H1 (cell line): ENCODE data around the gene SEC23IP. TPM values are rescaled to one million over a fixed set of nuclear protein-coding genes. Genes with fewer than 3 reads are reported as not detected.

Experiments used
- CTCF ChIA-PET: fragments of 300-600 bp; sonication (Branson Sonifier 250); formaldehyde crosslinking; loops from one replicate; lab custom pipeline; 2021; ENCODE audit not compliant: partially characterized antibody; lab: Charles Lee
- POLR2A ChIA-PET: fragments of 300-600 bp; sonication (Branson Sonifier 250); formaldehyde crosslinking; loops from one replicate; lab custom pipeline; 2021; ENCODE audit warnings: inconsistent platforms; ENCODE audit not compliant: partially characterized antibody; lab: Charles Lee
- DNase-seq, 2 experiments: peaks; one replicate each; pipeline versions ENCODE4 v3.0.0 to v3.0.0-alpha.2; 2010 to 2022; ENCODE audit warnings: low spot score in 2 of 2, low read depth in 1 of 2, mixed read lengths in 1 of 2
- FAIRE-seq: peaks from 2 replicates; lab custom pipeline; 2011; peaks lifted over from hg19 to GRCh38; lab: Jason Lieb, UNC
- H2AFZ ChIP-seq: 2 replicates; pipeline ENCODE4 v1.8.1; 2012; ENCODE audit warnings: low read length, inconsistent platforms
- H2AK5ac ChIP-seq: 2 replicates; pipeline ENCODE4 v1.6.1; 2013; ENCODE audit warnings: low read depth, low read length
- H2BK120ac ChIP-seq: replicated peaks from 2 replicates; pipeline ENCODE3; 2013; ENCODE audit warnings: low read depth, low read length, inconsistent platforms
- H2BK12ac ChIP-seq: 2 replicates; pipeline ENCODE4 v1.6.1; 2013; ENCODE audit warnings: low read depth, low read length
- H2BK15ac ChIP-seq: 2 replicates; pipeline ENCODE4 v1.6.1; 2013; ENCODE audit warnings: low read length
- H2BK20ac ChIP-seq: 2 replicates; pipeline ENCODE4 v1.6.1; 2013; ENCODE audit warnings: low read length
- H2BK5ac ChIP-seq: 2 replicates; pipeline ENCODE4 v1.6.1; 2013; ENCODE audit warnings: low read depth, low read length
- H3K14ac ChIP-seq: 2 replicates; pipeline ENCODE4 v1.6.1; 2013; ENCODE audit warnings: inconsistent platforms; ENCODE audit not compliant: insufficient read length
- H3K18ac ChIP-seq: 2 replicates; pipeline ENCODE4 v1.6.1; 2013; ENCODE audit warnings: low read length; ENCODE audit errors: extremely low read depth
- H3K23ac ChIP-seq: 2 replicates; pipeline ENCODE4 v1.6.1; 2013; ENCODE audit warnings: inconsistent platforms; ENCODE audit not compliant: insufficient read length
- H3K23me2 ChIP-seq: 2 replicates; pipeline ENCODE4 v1.6.1; 2013; ENCODE audit warnings: low read depth, low read length
- H3K27ac ChIP-seq: 2 replicates; pipeline ENCODE4 v1.6.1; 2011; ENCODE audit warnings: low read depth, low read length, inconsistent platforms
- H3K27me3 ChIP-seq, 4 experiments: replicated peaks in 1 of 4; 1 replicate in 1 of 4; 2 replicates in 3 of 4; pipeline versions ENCODE4 v1.6.1 to v1.8.1; 2011 to 2013; ENCODE audit warnings: low read length in 3 of 4, mild to moderate bottlenecking in 3 of 4, inconsistent platforms in 2 of 4, mixed read lengths in 2 of 4, moderate library complexity in 1 of 4; ENCODE audit not compliant: control insufficient read depth in 3 of 4, insufficient read depth in 3 of 4; ENCODE audit errors: extremely low read depth in 1 of 4
- H3K36me3 ChIP-seq, 4 experiments: 2 replicates each; pipeline versions ENCODE4 v1.6.1 to v1.8.1; 2011 to 2013; ENCODE audit warnings: mild to moderate bottlenecking in 4 of 4, low read length in 3 of 4, moderate library complexity in 2 of 4, control low read depth in 1 of 4, inconsistent platforms in 1 of 4; ENCODE audit not compliant: insufficient read depth in 4 of 4, control insufficient read depth in 2 of 4
- H3K4ac ChIP-seq: replicated peaks from 2 replicates; pipeline ENCODE3; 2013; ENCODE audit warnings: low read length, low read depth, mixed read lengths, inconsistent platforms; ENCODE audit not compliant: insufficient read length
- H3K4me1 ChIP-seq, 4 experiments: replicated peaks in 1 of 4; 1 replicate in 1 of 4; 2 replicates in 3 of 4; pipeline versions ENCODE4 v1.6.1 to v1.8.1; 2011 to 2013; ENCODE audit warnings: low read length in 3 of 4, inconsistent platforms in 2 of 4, mixed read lengths in 1 of 4; ENCODE audit not compliant: insufficient read depth in 4 of 4, control insufficient read depth in 3 of 4
- H3K4me2 ChIP-seq, 2 experiments: 2 replicates each; pipeline versions ENCODE4 v1.6.1 to v1.8.1; 2011 to 2013; ENCODE audit warnings: low read depth in 2 of 2, low read length in 2 of 2, control low read depth in 1 of 2, inconsistent platforms in 1 of 2, mild to moderate bottlenecking in 1 of 2; ENCODE audit not compliant: insufficient read depth in 1 of 2
- H3K4me3 ChIP-seq, 4 experiments: fragments of 200-600, 300-600 bp in 1 of 4; sonication (generic), shearing (Covaris generic), sonication (Bioruptor Twin) in 1 of 4; 2 replicates each; pipeline versions ENCODE4 v1.5.1 to v1.8.1; 2011 to 2016; ENCODE audit warnings: low read length in 4 of 4, low read depth in 3 of 4, control low read depth in 2 of 4, inconsistent platforms in 2 of 4, mild to moderate bottlenecking in 2 of 4, mixed read lengths in 1 of 4, moderate library complexity in 1 of 4; ENCODE audit not compliant: insufficient read depth in 2 of 4; ENCODE audit errors: extremely low read depth in 1 of 4
- H3K56ac ChIP-seq: replicated peaks from 2 replicates; pipeline ENCODE3; 2013; ENCODE audit warnings: low read depth, mild to moderate bottlenecking, mixed read lengths, low read length, inconsistent platforms; ENCODE audit not compliant: insufficient read length
- H3K79me1 ChIP-seq: 2 replicates; pipeline ENCODE4 v1.6.1; 2013; ENCODE audit warnings: low read depth, low read length, control low read depth
- H3K79me2 ChIP-seq, 2 experiments: 2 replicates each; pipeline versions ENCODE4 v1.6.1 to v1.8.1; 2012 to 2013; ENCODE audit warnings: low read length in 2 of 2, mild to moderate bottlenecking in 2 of 2, inconsistent platforms in 1 of 2; ENCODE audit not compliant: insufficient read depth in 2 of 2, control insufficient read depth in 1 of 2
- H3K9ac ChIP-seq, 4 experiments: replicated peaks in 1 of 4; 1 replicate in 1 of 4; 2 replicates in 3 of 4; pipeline versions ENCODE4 v1.6.1 to v1.8.1; 2011 to 2013; ENCODE audit warnings: low read depth in 3 of 4, low read length in 3 of 4, control low read depth in 2 of 4, mild to moderate bottlenecking in 2 of 4, moderate library complexity in 2 of 4, inconsistent platforms in 1 of 4; ENCODE audit errors: extremely low read depth in 1 of 4
- H3K9me3 ChIP-seq, 2 experiments: 2 replicates each; pipeline versions ENCODE4 v1.6.1 to v1.8.1; 2012 to 2013; ENCODE audit warnings: mild to moderate bottlenecking in 2 of 2, moderate library complexity in 2 of 2, control low read depth in 1 of 2, inconsistent platforms in 1 of 2, low read depth in 1 of 2, low read length in 1 of 2, mixed read lengths in 1 of 2; ENCODE audit not compliant: insufficient read depth in 2 of 2
- H4K20me1 ChIP-seq, 2 experiments: replicated peaks in 1 of 2; 2 replicates each; pipeline versions ENCODE3 to v1.8.1; 2011 to 2013; ENCODE audit warnings: inconsistent platforms in 2 of 2, low read length in 2 of 2, mild to moderate bottlenecking in 1 of 2; ENCODE audit not compliant: insufficient read depth in 2 of 2, control insufficient read depth in 1 of 2
- H4K5ac ChIP-seq: 2 replicates; pipeline ENCODE4 v1.6.1; 2013; ENCODE audit warnings: low read length, low read depth, mixed read lengths, inconsistent platforms; ENCODE audit not compliant: insufficient read length
- H4K8ac ChIP-seq: 2 replicates; pipeline ENCODE4 v1.8.0; 2013; ENCODE audit warnings: mild to moderate bottlenecking, moderate library complexity, low read length, inconsistent platforms; ENCODE audit not compliant: insufficient read depth; ENCODE audit errors: extremely low read depth
- H4K91ac ChIP-seq: replicated peaks from 2 replicates; pipeline ENCODE3; 2013; ENCODE audit warnings: low read length, mixed read lengths, inconsistent platforms; ENCODE audit not compliant: insufficient read length
- RBBP5 ChIP-seq: IDR thresholded peaks from 2 replicates; pipeline ENCODE4 v1.7.1; 2012; ENCODE audit warnings: low read depth, mild to moderate bottlenecking, inconsistent platforms, low read length, moderate library complexity, borderline replicate concordance
- SUZ12 ChIP-seq: fragments of 200-600 bp; sonication (generic); IDR thresholded peaks from 2 replicates; pipeline ENCODE4 v1.6.1; 2012; ENCODE audit warnings: mild to moderate bottlenecking, inconsistent platforms, low read length, moderate library complexity, mixed read lengths
- WGBS, 2 experiments: shearing (Covaris generic) in 1 of 2; methylation state at CpG; one replicate each; pipeline versions ENCODE4 v1.1.6 to v1.1.7; 2013 to 2015; ENCODE audit warnings: low lambda C conversion rate in 2 of 2, mixed read lengths in 2 of 2, inconsistent platforms in 1 of 2, low coverage in 1 of 2, missing lambda C conversion rate in 1 of 2; ENCODE audit not compliant: insufficient replicate concordance in 2 of 2, insufficient coverage in 1 of 2, insufficient read length in 1 of 2; ENCODE audit errors: extremely low coverage in 1 of 2, missing lambda C conversion rate in 1 of 2; 5-methylcytosine and 5-hydroxymethylcytosine counted together
- polyA plus RNA-seq, 7 experiments: library from polyadenylated mRNA; depleted of rRNA in 3 of 7; stranded (reverse) in 5 of 7; unstranded in 2 of 7; fragments of >200 nt in 5 of 7; fragments of 200-250 nt in 2 of 7; gene quantifications; 1 replicate in 5 of 7; 2 replicates in 1 of 7; 4 replicates in 1 of 7; pipeline versions ENCODE4 v1.2.1 to v1.2.3, GENCODE V29; 2011 to 2013; ENCODE audit warnings: missing spikeins in 2 of 7, mixed read lengths in 2 of 7
- total RNA-seq: library from RNA; stranded (reverse); fragmentation: NEBNext Ultra II Directional; extraction: Animal tissue kit (Norgen Biotek cat#: 25700); gene quantifications from 2 replicates; pipeline ENCODE4 v1.2.1, GENCODE V29; 2021

Gene SEC23IP
- total and polyA plus RNA-seq, 2 of the 8 experiments (the other 6 are each of a cell fraction or from before 2014, with no cell fraction given), result 29.0 to 105 TPM

- no peak overlapping the region for H3K56ac ChIP-seq
- no peak overlapping the region for H3K9ac ChIP-seq
- FAIRE-seq, result no peak
- ChIA-PET POLR2A (interaction anchor here (1.3 kb wide), 1 partner anchor 24 kb away, joined by 3 read pairs; no protein-coding TSS in a partner anchor), CTCF (interaction anchor here (1.1 to 1.5 kb wide), 2 partner anchors 10 to 44 kb away, joined by 3 read pairs; no protein-coding TSS in a partner anchor)
- no peak overlapping the region for H2BK15ac ChIP-seq
- 86% methylated on average over 9 of the region's 9 CpGs; no CpG with 5 or more reads in 1 of the 2 experiments for WGBS, 2 experiments
- H2BK5ac ChIP-seq, result no peak overlapping the region
- TF ChIP-seq SUZ12 (no peak), RBBP5 (no peak)
- H3K79me2 ChIP-seq, result no peaks in the 10 kb centered on the region
- no peak overlapping the region for H2BK120ac ChIP-seq
- no peak overlapping the region for H2BK20ac ChIP-seq
- no peak overlapping the region for H3K18ac ChIP-seq
- no peak overlapping the region for H3K14ac ChIP-seq
- H2AK5ac ChIP-seq, result no peak overlapping the region
- no peak overlapping the region for H4K5ac ChIP-seq
- H2AFZ ChIP-seq, result no peak overlapping the region
- H4K91ac ChIP-seq, result no peak overlapping the region
- H3K9me3 ChIP-seq, result no peaks in the 10 kb centered on the region
- H2BK12ac ChIP-seq, result no peak overlapping the region
- no peaks in the 10 kb centered on the region for H3K23me2 ChIP-seq
- no peak overlapping the region for H3K23ac ChIP-seq
- H3K4me1 ChIP-seq, result no peaks in the 10 kb centered on the region
- H3K4me3 ChIP-seq, result no peak overlapping the region
- no peak for DNase-seq
- no peaks in the 10 kb centered on the region for H3K79me1 ChIP-seq
- H3K27ac ChIP-seq, result no peak overlapping the region
- no peaks in the 10 kb centered on the region for H4K20me1 ChIP-seq
- no peak overlapping the region for H4K8ac ChIP-seq
- no peak overlapping the region for H3K4me2 ChIP-seq
- H3K27me3 ChIP-seq, result no peaks in the 10 kb centered on the region
- H3K4ac ChIP-seq, result no peak overlapping the region
- H3K36me3 ChIP-seq, result no peaks in the 10 kb centered on the region
Observed at GRCh38 chr10:119991066-119991465, 98.5 kb downstream of the SEC23IP start.
